Measurements from ENCODE around the gene AP5B1. TPM values are rescaled to one million over a fixed set of nuclear protein-coding genes. Genes with fewer than 3 reads are reported as not detected.

AP5B1 gene
- total RNA-seq, 1 donor from 2014 or later = 21.0 TPM

DNA sequence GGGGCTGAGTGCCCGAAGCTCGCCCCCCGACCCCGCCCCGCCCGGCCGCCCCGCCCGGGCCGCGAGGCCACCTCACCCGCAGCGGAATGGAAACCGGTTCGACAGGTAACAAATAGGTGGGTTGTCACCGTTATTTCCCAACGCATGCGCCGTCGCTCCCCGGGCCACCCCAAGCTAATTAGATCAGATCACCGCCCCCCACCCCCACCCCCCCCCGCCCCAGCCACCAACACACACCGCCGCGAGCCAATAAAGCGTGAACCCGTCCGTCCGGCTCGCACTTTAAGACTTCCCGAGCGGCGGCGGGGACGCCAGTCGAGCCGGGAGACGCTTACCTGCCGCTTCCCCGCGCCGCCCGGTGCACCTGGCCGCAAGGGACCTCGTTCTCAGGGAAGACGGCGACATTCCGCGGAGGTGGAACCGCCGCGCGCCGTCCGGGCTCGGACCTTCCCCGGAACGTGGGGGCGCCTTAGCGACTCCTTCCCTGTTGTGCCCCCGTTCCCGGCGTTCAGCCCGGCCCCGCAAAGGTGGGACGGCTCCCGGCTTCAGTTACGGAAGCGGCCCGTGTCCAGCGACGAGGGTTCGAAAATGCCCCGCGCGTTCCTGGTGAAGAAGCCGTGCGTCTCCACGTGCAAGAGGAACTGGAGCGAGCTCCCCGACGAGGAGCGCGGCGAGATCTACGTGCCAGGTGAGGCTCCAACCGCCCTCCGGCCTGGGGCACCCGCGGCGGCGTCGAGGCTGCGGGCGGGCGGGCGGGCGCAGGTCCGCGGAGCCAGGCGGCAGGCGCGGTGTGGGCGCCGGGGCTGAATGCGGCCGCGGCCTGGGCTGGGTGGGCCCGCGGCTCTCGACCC lies 6.2 kb upstream of the AP5B1 start, which contains the start of gene OVOL1:
Gene OVOL1, plus strand, starts transcription at position 278 of the 851 bp plus-strand sequence. Its CDS starts 311 bp downstream, at position 589.
- DNase-seq (ENCODE audit: extremely low spot score, unreplicated experiment) = no peak
- TF ChIP-seq, protein P1, sequence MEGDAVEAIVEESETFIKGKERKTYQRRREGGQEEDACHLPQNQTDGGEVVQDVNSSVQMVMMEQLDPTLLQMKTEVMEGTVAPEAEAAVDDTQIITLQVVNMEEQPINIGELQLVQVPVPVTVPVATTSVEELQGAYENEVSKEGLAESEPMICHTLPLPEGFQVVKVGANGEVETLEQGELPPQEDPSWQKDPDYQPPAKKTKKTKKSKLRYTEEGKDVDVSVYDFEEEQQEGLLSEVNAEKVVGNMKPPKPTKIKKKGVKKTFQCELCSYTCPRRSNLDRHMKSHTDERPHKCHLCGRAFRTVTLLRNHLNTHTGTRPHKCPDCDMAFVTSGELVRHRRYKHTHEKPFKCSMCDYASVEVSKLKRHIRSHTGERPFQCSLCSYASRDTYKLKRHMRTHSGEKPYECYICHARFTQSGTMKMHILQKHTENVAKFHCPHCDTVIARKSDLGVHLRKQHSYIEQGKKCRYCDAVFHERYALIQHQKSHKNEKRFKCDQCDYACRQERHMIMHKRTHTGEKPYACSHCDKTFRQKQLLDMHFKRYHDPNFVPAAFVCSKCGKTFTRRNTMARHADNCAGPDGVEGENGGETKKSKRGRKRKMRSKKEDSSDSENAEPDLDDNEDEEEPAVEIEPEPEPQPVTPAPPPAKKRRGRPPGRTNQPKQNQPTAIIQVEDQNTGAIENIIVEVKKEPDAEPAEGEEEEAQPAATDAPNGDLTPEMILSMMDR (IDR thresholded peaks at IDR 0.05) = no peak
- Mint-ChIP-seq H3K4me1 (ENCODE audit: unreplicated experiment) (peaks cover 5% of the 10 kb centered on the region), H3K36me3 (ENCODE audit: unreplicated experiment) (no peaks in the 10 kb centered on the region), H3K9me3 (ENCODE audit: unreplicated experiment) (no peaks in the 10 kb centered on the region), H3K27ac (ENCODE audit: unreplicated experiment) (no peak within 1 kb of the TSS), H3K27me3 (ENCODE audit: unreplicated experiment) (peaks cover 41% of the 10 kb centered on the region), H3K4me3 (ENCODE audit: unreplicated experiment) (peak within 1 kb of the TSS; percentile 55)

DNA sequence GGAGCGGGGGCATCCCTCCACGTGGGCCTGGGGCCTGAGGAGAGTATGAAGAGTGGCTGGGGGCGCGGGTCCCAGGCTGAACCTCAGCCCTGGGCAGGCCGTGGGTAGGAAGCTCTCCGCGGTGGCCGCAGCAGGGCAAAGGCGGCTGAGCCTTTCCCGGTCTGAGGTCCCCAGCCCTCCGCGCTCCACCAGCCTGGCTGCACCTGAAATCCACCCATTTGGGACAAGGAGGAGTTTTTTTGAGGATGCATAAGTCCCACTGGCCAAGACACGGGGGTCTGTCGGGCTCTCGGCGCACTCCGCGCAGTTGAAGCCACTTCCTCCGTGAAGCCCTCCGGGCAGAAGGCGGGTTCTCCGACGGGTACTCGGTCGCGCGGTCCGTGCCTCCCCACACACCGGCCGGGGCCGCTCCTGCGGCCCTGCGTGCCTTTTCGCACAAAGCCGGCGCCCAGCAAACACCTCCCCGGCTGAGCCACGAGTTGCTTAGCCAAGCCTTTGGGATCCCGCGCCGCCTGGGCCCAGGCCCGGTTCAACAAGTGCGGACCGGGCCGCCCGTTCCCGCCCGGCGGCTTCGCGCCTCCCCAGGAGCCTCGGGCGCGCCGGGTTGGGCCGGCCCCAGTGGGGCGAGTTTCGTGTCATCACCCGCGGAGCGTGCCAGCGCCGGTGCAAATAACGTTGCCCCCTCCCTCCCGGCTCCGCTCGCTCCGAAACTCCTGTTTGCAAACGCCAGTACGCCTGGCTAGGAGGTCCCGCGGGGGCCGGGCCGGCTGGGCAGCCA lies 5.4 kb upstream of the AP5B1 start:
- DNase-seq (ENCODE audit: extremely low spot score, unreplicated experiment) = no peak
- Mint-ChIP-seq H3K4me3 (ENCODE audit: unreplicated experiment) (peak overlapping the region; percentile 29), H3K4me1 (ENCODE audit: unreplicated experiment) (peaks cover 5% of the 10 kb centered on the region), H3K27me3 (ENCODE audit: unreplicated experiment) (peaks cover 41% of the 10 kb centered on the region), H3K36me3 (ENCODE audit: unreplicated experiment) (no peaks in the 10 kb centered on the region), H3K9me3 (ENCODE audit: unreplicated experiment) (no peaks in the 10 kb centered on the region), H3K27ac (ENCODE audit: unreplicated experiment) (no peak overlapping the region)
- TF ChIP-seq, protein P1 (IDR thresholded peaks at IDR 0.05) = no peak

DNA sequence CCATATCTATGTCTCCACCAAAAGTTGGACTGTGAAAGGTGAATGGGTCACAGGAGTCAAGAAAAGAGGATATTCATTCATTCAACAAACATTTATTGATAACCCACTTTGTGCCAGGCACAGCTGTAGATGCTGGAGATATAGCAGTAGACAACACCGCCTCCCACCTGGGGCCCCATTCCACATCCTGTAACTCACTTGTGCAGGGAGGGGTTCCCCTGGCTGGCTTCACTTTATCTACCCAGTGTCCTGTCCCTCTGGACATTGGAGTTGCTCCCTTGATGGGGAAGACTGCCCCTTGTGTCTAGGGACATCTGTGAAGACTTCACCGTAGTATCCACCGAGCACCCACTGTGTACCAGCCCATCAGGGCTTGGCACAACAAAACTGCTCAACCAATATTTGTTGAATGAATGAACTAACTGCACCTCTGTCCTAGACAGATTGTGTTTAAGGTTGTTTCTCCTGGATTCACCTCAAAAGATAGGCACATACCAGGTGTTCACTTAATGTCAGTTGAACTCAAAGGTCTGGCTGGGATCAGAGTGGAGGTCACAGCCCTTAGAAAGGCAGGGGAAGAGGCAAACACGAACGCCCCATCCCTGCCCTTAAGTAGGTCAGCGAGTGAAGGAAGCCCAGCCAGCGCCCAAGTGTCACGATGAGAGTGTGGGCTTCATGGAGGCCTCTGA lies 4.7 kb upstream of the AP5B1 start:
- no peaks in the 10 kb centered on the region for H3K9me3 Mint-ChIP-seq (ENCODE audit: unreplicated experiment)
- peaks cover 5% of the 10 kb centered on the region for H3K4me1 Mint-ChIP-seq (ENCODE audit: unreplicated experiment)
- peak overlapping the region; percentile 29 for H3K4me3 Mint-ChIP-seq (ENCODE audit: unreplicated experiment)
- TF ChIP-seq, protein P1 (IDR thresholded peaks at IDR 0.05) = no peak
- H3K27me3 Mint-ChIP-seq (ENCODE audit: unreplicated experiment) = peaks cover 39% of the 10 kb centered on the region
- DNase-seq (ENCODE audit: extremely low spot score, unreplicated experiment) = no peak
- H3K36me3 Mint-ChIP-seq (ENCODE audit: unreplicated experiment) = no peaks in the 10 kb centered on the region
- H3K27ac Mint-ChIP-seq (ENCODE audit: unreplicated experiment) = no peak overlapping the region

DNA sequence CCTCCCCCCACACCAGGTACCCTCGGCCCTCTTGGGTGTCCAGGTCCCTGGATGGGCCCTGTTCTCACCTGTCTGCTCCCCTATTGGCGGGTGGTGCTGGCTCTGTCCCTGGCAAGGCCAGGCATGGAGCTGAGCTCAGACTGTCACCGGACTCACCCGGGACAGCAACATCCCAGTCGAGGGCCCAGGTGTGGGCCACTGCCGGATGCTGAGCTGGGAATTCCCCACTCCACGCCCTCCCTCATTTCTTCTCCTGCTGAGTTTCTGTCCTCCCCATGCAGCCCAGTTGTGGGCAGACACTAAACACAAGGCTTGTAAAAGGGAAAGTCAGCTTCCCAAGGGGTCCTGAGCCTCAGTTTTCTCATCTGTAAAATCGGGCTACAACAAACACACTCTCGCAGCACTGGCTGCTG lies 2.0 kb upstream of the AP5B1 start:
- H3K9me3 Mint-ChIP-seq (ENCODE audit: unreplicated experiment) = no peaks in the 10 kb centered on the region
- H3K4me1 Mint-ChIP-seq (ENCODE audit: unreplicated experiment) = peaks cover 13% of the 10 kb centered on the region
- no peaks in the 10 kb centered on the region for H3K36me3 Mint-ChIP-seq (ENCODE audit: unreplicated experiment)
- H3K4me3 Mint-ChIP-seq (ENCODE audit: unreplicated experiment) = no peak overlapping the region
- TF ChIP-seq, protein P1 (IDR thresholded peaks at IDR 0.05) = no peak
- H3K27me3 Mint-ChIP-seq (ENCODE audit: unreplicated experiment) = peaks cover 24% of the 10 kb centered on the region
- H3K27ac Mint-ChIP-seq (ENCODE audit: unreplicated experiment) = no peak overlapping the region
- no peak for DNase-seq (ENCODE audit: extremely low spot score, unreplicated experiment)
